Measurements from ENCODE around the gene TYR.

DNA sequence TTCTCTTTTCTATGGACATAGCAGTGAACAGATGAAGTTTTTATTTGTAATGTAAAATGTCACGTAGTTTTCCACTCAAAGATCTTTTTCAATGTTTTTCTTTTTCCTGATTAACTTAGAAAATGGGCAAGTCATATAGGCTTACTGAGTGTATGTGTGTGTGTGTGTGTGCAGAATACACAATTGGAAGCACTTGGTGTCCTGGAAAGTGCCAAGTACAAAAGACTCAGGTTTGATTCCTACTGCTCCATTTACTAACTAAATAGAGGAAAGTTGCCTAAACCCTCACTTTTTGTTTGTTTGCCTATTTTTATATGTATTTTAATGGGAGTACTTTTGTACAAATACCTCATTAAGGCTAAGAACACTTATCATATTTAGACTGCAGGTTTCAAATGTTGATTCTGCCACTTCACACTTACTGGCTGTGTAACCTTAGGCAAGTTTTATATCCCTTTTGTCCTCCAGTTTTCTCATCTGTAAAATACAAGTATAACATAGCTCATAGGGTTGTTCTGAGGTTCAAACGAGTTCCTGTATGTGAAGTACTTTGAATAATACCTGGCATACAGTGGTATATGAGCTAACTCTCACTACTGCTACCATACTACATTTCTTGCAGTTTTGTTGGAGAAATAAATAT lies 90.1 kb downstream of the TYR start:
- TF ChIP-seq, protein P1, sequence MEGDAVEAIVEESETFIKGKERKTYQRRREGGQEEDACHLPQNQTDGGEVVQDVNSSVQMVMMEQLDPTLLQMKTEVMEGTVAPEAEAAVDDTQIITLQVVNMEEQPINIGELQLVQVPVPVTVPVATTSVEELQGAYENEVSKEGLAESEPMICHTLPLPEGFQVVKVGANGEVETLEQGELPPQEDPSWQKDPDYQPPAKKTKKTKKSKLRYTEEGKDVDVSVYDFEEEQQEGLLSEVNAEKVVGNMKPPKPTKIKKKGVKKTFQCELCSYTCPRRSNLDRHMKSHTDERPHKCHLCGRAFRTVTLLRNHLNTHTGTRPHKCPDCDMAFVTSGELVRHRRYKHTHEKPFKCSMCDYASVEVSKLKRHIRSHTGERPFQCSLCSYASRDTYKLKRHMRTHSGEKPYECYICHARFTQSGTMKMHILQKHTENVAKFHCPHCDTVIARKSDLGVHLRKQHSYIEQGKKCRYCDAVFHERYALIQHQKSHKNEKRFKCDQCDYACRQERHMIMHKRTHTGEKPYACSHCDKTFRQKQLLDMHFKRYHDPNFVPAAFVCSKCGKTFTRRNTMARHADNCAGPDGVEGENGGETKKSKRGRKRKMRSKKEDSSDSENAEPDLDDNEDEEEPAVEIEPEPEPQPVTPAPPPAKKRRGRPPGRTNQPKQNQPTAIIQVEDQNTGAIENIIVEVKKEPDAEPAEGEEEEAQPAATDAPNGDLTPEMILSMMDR (IDR thresholded peaks at IDR 0.05), result no peak
- no peak for TF ChIP-seq POLR2A (IDR thresholded peaks at IDR 0.05)
- no peak for TF ChIP-seq POLR2AphosphoS5 (IDR thresholded peaks at IDR 0.05)
